HG02981 (cell line): ENCODE results near the gene USP15.
"Not testable (repeated sequence)": the region's sequence is repeated elsewhere in the genome, so short reads cannot be mapped to it uniquely, and the experiment has no call there.

Experiments used
- ATAC-seq: cut with Tn5 transposase; IDR thresholded peaks from one replicate; pipeline ENCODE4 v1.9.1; 2021; ENCODE audit warnings: mild to moderate bottlenecking, moderate library complexity; ENCODE audit not compliant: unreplicated experiment

USP15 gene

DNA sequence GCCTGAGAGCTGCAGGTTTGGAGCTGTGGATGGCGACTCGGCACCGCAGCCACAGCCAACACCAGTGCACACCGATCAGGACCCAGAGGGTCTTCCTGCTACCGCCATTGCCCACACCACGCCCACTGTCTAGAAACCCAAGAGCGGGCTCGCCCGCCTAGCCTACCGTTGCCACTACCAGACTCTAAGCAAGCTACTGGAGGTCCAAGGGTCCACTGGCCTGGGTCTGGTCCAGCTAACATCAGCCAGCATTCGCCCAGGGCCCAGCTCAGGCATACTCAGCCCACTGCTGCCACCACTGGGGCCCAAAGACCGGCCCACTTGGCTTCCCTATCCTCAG, 175.9 kb downstream of the USP15 start:
- no peak for ATAC-seq

DNA sequence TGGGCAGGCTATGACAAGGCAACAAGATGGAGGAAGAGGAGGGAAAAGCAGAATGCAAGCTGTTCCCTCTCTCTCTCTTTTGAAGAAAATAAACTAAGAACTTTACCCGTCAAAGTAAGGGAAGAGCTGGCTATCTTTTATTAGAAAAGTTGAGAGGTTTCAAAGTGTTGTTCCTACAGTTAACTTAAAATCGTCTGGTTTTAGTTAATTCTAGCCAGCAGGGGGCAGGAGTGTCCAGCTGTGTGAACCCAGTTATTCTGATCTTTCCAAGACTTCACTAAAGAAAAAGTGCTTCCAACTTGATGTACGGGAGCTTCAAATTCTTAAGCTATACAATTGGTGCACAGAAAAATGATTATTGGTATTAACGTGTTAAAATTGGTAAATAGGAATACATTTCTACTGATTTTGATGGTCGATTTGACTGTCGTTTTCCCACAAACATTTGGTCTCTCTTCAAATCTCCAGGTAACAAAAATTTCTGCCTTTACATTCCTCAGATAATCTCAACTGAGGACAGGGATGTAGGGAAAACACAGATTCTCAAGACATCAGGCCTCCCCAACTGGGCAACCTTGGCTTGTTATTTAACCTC, 178.0 kb downstream of the USP15 start:
- no peak for ATAC-seq

GRCh38 chr12:62446754-62447452, 186.7 kb downstream of the USP15 start:
- ATAC-seq = no peak

GRCh38 chr12:62448436-62448835, 188.2 kb downstream of the USP15 start:
- no peak for ATAC-seq

DNA sequence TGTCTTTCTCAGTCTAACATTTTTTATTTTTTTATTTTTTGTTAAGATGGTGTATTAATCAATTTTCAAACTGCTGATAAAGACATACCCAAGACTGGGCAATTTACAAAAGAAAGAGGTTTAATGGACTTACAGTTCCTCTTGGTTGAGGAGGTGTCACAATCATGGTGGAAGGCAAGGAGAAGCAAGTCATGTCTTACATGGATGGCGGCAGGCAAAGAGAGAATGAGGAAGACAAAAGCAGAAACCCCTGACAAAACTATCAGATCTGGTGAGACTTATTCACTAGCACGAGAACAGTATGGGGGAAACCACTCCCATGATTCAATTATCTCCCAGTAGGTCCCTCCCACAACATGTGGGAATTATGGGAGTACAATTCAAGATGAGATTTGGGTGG, 195.2 kb downstream of the USP15 start:
- ATAC-seq = not testable (repeated sequence)

- ATAC-seq = no peak
These were observed 198.4 kb downstream of the USP15 start for GRCh38 chr12:62458626-62459025.

- ATAC-seq = no peak
These were observed 199.8 kb downstream of the USP15 start for GRCh38 chr12:62459976-62460375.

GRCh38 chr12:62461171-62461837, 201.1 kb downstream of the USP15 start:
- ATAC-seq = not testable (repeated sequence)

- ATAC-seq = not testable (repeated sequence)
These were observed 203.0 kb downstream of the USP15 start for GRCh38 chr12:62463252-62463651.
